Effector memory CD4-positive, alpha-beta T cell (primary cell): ENCODE data around the gene RCHY1.

Experiments used
- DNase-seq, 3 donors: peaks; one replicate each; pipeline ENCODE4 v3.0.0-alpha.2; 2020
- H3K27ac ChIP-seq: 2 replicates; pipeline ENCODE4 v1.7.0; 2013; ENCODE audit warnings: mild to moderate bottlenecking, low read length, moderate library complexity; ENCODE audit not compliant: insufficient read depth, poor library complexity, severe bottlenecking
- H3K27me3 ChIP-seq: replicated peaks from 2 replicates; pipeline ENCODE4 v1.7.0; 2013; ENCODE audit warnings: mild to moderate bottlenecking, low read length; ENCODE audit not compliant: insufficient read depth, control insufficient read depth, poor library complexity, severe bottlenecking
- H3K36me3 ChIP-seq: 2 replicates; pipeline ENCODE4 v1.7.0; 2013; ENCODE audit warnings: mild to moderate bottlenecking, low read length, moderate library complexity; ENCODE audit not compliant: control insufficient read depth, insufficient read depth
- H3K4me1 ChIP-seq: 2 replicates; pipeline ENCODE4 v1.7.0; 2013; ENCODE audit warnings: low read length, mild to moderate bottlenecking; ENCODE audit not compliant: control insufficient read depth, insufficient read depth, poor library complexity, severe bottlenecking
- H3K4me3 ChIP-seq: 2 replicates; pipeline ENCODE4 v1.7.0; 2013; ENCODE audit warnings: low read length, low read depth, mild to moderate bottlenecking; ENCODE audit not compliant: insufficient read depth, poor library complexity, severe bottlenecking
- H3K9me3 ChIP-seq: 2 replicates; pipeline ENCODE4 v1.7.0; 2013; ENCODE audit warnings: mild to moderate bottlenecking, low read length, moderate library complexity; ENCODE audit not compliant: control insufficient read depth

Gene RCHY1

GRCh38 chr4:75498041-75498440 lies 16.2 kb downstream of the RCHY1 start:
- Histone ChIP-seq H3K36me3 (peaks cover 34% of the 10 kb centered on the region), H3K27me3 (no peaks in the 10 kb centered on the region), H3K9me3 (peaks cover 3% of the 10 kb centered on the region), H3K4me3 (no peak overlapping the region), H3K4me1 (no peaks in the 10 kb centered on the region), H3K27ac (no peak overlapping the region)
- DNase-seq, result no peak

- H3K4me3 ChIP-seq, result no peak overlapping the region
- peaks cover 3% of the 10 kb centered on the region for H3K9me3 ChIP-seq
- DNase-seq, result no peak
- H3K4me1 ChIP-seq, result no peaks in the 10 kb centered on the region
- no peak overlapping the region for H3K27ac ChIP-seq
- no peaks in the 10 kb centered on the region for H3K27me3 ChIP-seq
- peaks cover 30% of the 10 kb centered on the region for H3K36me3 ChIP-seq
These were observed 17.1 kb downstream of the RCHY1 start for GRCh38 chr4:75497133-75497532.

GRCh38 chr4:75496406-75496805 lies 17.8 kb downstream of the RCHY1 start:
- H3K4me3 ChIP-seq, result no peak overlapping the region
- H3K27me3 ChIP-seq, result no peaks in the 10 kb centered on the region
- peaks cover 28% of the 10 kb centered on the region for H3K36me3 ChIP-seq
- no peak overlapping the region for H3K27ac ChIP-seq
- H3K9me3 ChIP-seq, result peaks cover 3% of the 10 kb centered on the region
- no peak for DNase-seq
- no peaks in the 10 kb centered on the region for H3K4me1 ChIP-seq

GRCh38 chr4:75495476-75495875 lies 18.7 kb downstream of the RCHY1 start:
- no peaks in the 10 kb centered on the region for H3K4me1 ChIP-seq
- no peak for DNase-seq
- no peak overlapping the region for H3K27ac ChIP-seq
- H3K27me3 ChIP-seq, result no peaks in the 10 kb centered on the region
- H3K36me3 ChIP-seq, result peaks cover 36% of the 10 kb centered on the region
- H3K4me3 ChIP-seq, result no peak overlapping the region
- H3K9me3 ChIP-seq, result peaks cover 3% of the 10 kb centered on the region

GRCh38 chr4:75494563-75494962 lies 19.6 kb downstream of the RCHY1 start:
- peaks cover 3% of the 10 kb centered on the region for H3K9me3 ChIP-seq
- no peak overlapping the region for H3K4me3 ChIP-seq
- H3K4me1 ChIP-seq, result no peaks in the 10 kb centered on the region
- H3K36me3 ChIP-seq, result peaks cover 38% of the 10 kb centered on the region
- H3K27ac ChIP-seq, result no peak overlapping the region
- H3K27me3 ChIP-seq, result no peaks in the 10 kb centered on the region
- DNase-seq, result no peak

GRCh38 chr4:75490155-75490554 lies 24.0 kb downstream of the RCHY1 start:
- Histone ChIP-seq H3K4me1 (no peaks in the 10 kb centered on the region), H3K9me3 (no peaks in the 10 kb centered on the region), H3K27me3 (no peaks in the 10 kb centered on the region), H3K36me3 (peaks cover 53% of the 10 kb centered on the region), H3K27ac (no peak overlapping the region), H3K4me3 (no peak overlapping the region)
- DNase-seq, result no peak

GRCh38 chr4:75484190-75484589 lies 30.0 kb downstream of the RCHY1 start:
- no peak overlapping the region for H3K27ac ChIP-seq
- no peaks in the 10 kb centered on the region for H3K27me3 ChIP-seq
- H3K9me3 ChIP-seq, result no peaks in the 10 kb centered on the region
- no peaks in the 10 kb centered on the region for H3K4me1 ChIP-seq
- no peak for DNase-seq
- no peak overlapping the region for H3K4me3 ChIP-seq
- peaks cover 69% of the 10 kb centered on the region for H3K36me3 ChIP-seq

- peaks cover 36% of the 10 kb centered on the region for H3K36me3 ChIP-seq
- H3K4me3 ChIP-seq, result no peak overlapping the region
These were observed 37.0 kb downstream of the RCHY1 start for GRCh38 chr4:75477201-75477600.

GRCh38 chr4:75470738-75471137 lies 43.5 kb downstream of the RCHY1 start:
- no peak overlapping the region for H3K4me3 ChIP-seq
- H3K9me3 ChIP-seq, result no peaks in the 10 kb centered on the region
- H3K4me1 ChIP-seq, result no peaks in the 10 kb centered on the region
- DNase-seq, result no peak
- no peaks in the 10 kb centered on the region for H3K27me3 ChIP-seq
- no peaks in the 10 kb centered on the region for H3K36me3 ChIP-seq
- H3K27ac ChIP-seq, result no peak overlapping the region

More at GRCh38 chr4:75477201-75477600, 37.0 kb downstream of the RCHY1 start:
- H3K27me3 ChIP-seq, result no peaks in the 10 kb centered on the region
- DNase-seq, result no peak
- no peak overlapping the region for H3K27ac ChIP-seq
- no peaks in the 10 kb centered on the region for H3K4me1 ChIP-seq
- H3K9me3 ChIP-seq, result no peaks in the 10 kb centered on the region

- Histone ChIP-seq H3K4me1 (no peaks in the 10 kb centered on the region), H3K27ac (no peak overlapping the region), H3K9me3 (no peaks in the 10 kb centered on the region), H3K27me3 (no peaks in the 10 kb centered on the region), H3K4me3 (no peak overlapping the region), H3K36me3 (no peaks in the 10 kb centered on the region)
- DNase-seq, result no peak
These were observed 44.3 kb downstream of the RCHY1 start for GRCh38 chr4:75469896-75470295.

- Histone ChIP-seq H3K4me3 (no peak overlapping the region), H3K36me3 (no peaks in the 10 kb centered on the region), H3K9me3 (no peaks in the 10 kb centered on the region), H3K27ac (no peak overlapping the region), H3K4me1 (no peaks in the 10 kb centered on the region), H3K27me3 (no peaks in the 10 kb centered on the region)
- no peak for DNase-seq
These were observed 56.8 kb downstream of the RCHY1 start for GRCh38 chr4:75457365-75457764.
